Loucy (cell line): ENCODE data around the gene CREG2.

Source experiments
- H2AFZ ChIP-seq: fragments of 200-600 bp; sonication (generic); 2 replicates; pipeline ENCODE4 v1.6.0; 2016; ENCODE audit warnings: antibody characterized with exemption, mild to moderate bottlenecking, low read length, moderate library complexity
- H3F3A ChIP-seq: fragments of 200-600 bp; 2 replicates; pipeline ENCODE4 v1.6.0; 2016; ENCODE audit warnings: antibody characterized with exemption, low read depth, mild to moderate bottlenecking
- H3K27me3 ChIP-seq: fragments of 200-600 bp; sonication (generic); 2 replicates; pipeline ENCODE4 v1.6.1; 2014; ENCODE audit warnings: low read length, mild to moderate bottlenecking; ENCODE audit not compliant: insufficient read depth, poor library complexity, severe bottlenecking
- H3K36me3 ChIP-seq: fragments of 200-600 bp; sonication (generic); 2 replicates; pipeline ENCODE4 v1.6.1; 2016; ENCODE audit warnings: low read length; ENCODE audit not compliant: insufficient read depth
- H3K4me1 ChIP-seq: fragments of 200-600 bp; sonication (generic); 2 replicates; pipeline ENCODE4 v1.5.1; 2014; ENCODE audit warnings: low read length, mild to moderate bottlenecking; ENCODE audit not compliant: insufficient read depth, poor library complexity, severe bottlenecking
- H3K4me2 ChIP-seq: fragments of 200-600 bp; sonication (generic); 2 replicates; pipeline ENCODE4 v1.6.0; 2014; ENCODE audit warnings: antibody characterized with exemption, low read length, low read depth, mild to moderate bottlenecking; ENCODE audit not compliant: poor library complexity, severe bottlenecking
- H3K4me3 ChIP-seq: fragments of 200-600 bp; sonication (generic); 2 replicates; pipeline ENCODE4 v1.5.1; 2014; ENCODE audit warnings: low read length, mild to moderate bottlenecking, mixed read lengths; ENCODE audit not compliant: poor library complexity, severe bottlenecking
- H3K79me2 ChIP-seq: fragments of 200-600 bp; sonication (generic); 2 replicates; pipeline ENCODE4 v1.6.1; 2014; ENCODE audit warnings: low read length; ENCODE audit not compliant: insufficient read depth
- H3K9ac ChIP-seq: fragments of 200-600 bp; sonication (generic); 2 replicates; pipeline ENCODE4 v1.6.0; 2014; ENCODE audit warnings: mild to moderate bottlenecking, low read depth, low read length, moderate library complexity; ENCODE audit not compliant: poor library complexity, severe bottlenecking
- H3K9me2 ChIP-seq: fragments of 200-600 bp; sonication (generic); replicated peaks from 2 replicates; pipeline ENCODE4 v1.6.1; 2016; ENCODE audit warnings: low read depth, low read length, mixed read lengths
- H3K9me3 ChIP-seq: fragments of 200-600 bp; sonication (generic); 2 replicates; pipeline ENCODE4 v1.6.1; 2014; ENCODE audit warnings: mild to moderate bottlenecking, antibody characterized with exemption, low read length, low read depth; ENCODE audit not compliant: insufficient read depth
- H4K20me1 ChIP-seq: fragments of 200-600 bp; sonication (generic); 2 replicates; pipeline ENCODE4 v1.6.0; 2014; ENCODE audit warnings: antibody characterized with exemption, low read length, mild to moderate bottlenecking; ENCODE audit not compliant: insufficient read depth, poor library complexity, severe bottlenecking
- CTCF ChIP-seq: fragments of 200-600 bp; sonication (generic); conservative IDR thresholded peaks from 2 replicates; pipeline ENCODE4 v1.5.1; 2014; ENCODE audit warnings: mild to moderate bottlenecking, antibody characterized with exemption, low read length
- EZH2phosphoT487 ChIP-seq: fragments of 200-600 bp; IDR thresholded peaks from 2 replicates; pipeline ENCODE4 v1.6.1; 2018; ENCODE audit warnings: antibody characterized with exemption, mild to moderate bottlenecking, moderate library complexity, borderline replicate concordance

CREG2 gene

GRCh38 chr2:101369100-101369499 lies 18.2 kb downstream of the CREG2 start:
- TF ChIP-seq EZH2phosphoT487 (no peak), CTCF (no peak)
- Histone ChIP-seq H3K4me1 (no peaks in the 10 kb centered on the region), H3K27me3 (no peaks in the 10 kb centered on the region), H3K4me3 (no peak overlapping the region), H3K9me3 (no peaks in the 10 kb centered on the region), H3K36me3 (no peaks in the 10 kb centered on the region), H3K4me2 (no peak overlapping the region), H3F3A (no peaks in the 10 kb centered on the region), H2AFZ (no peak overlapping the region), H3K9me2 (no peaks in the 10 kb centered on the region), H4K20me1 (no peaks in the 10 kb centered on the region), H3K79me2 (no peaks in the 10 kb centered on the region), H3K9ac (no peak overlapping the region)

GRCh38 chr2:101368376-101368775 lies 18.9 kb downstream of the CREG2 start:
- H4K20me1 ChIP-seq = no peaks in the 10 kb centered on the region
- H3K4me3 ChIP-seq = no peak overlapping the region
- no peak overlapping the region for H2AFZ ChIP-seq
- no peaks in the 10 kb centered on the region for H3K79me2 ChIP-seq
- TF ChIP-seq CTCF (no peak), EZH2phosphoT487 (no peak)
- H3K9ac ChIP-seq = no peak overlapping the region
- no peaks in the 10 kb centered on the region for H3K4me1 ChIP-seq
- H3K9me3 ChIP-seq = no peaks in the 10 kb centered on the region
- H3K4me2 ChIP-seq = no peak overlapping the region
- no peaks in the 10 kb centered on the region for H3K36me3 ChIP-seq
- H3K9me2 ChIP-seq = no peaks in the 10 kb centered on the region
- no peaks in the 10 kb centered on the region for H3K27me3 ChIP-seq
- no peaks in the 10 kb centered on the region for H3F3A ChIP-seq

- Histone ChIP-seq H3K9me3 (no peaks in the 10 kb centered on the region), H2AFZ (no peak overlapping the region), H3K4me2 (no peak overlapping the region), H3K36me3 (no peaks in the 10 kb centered on the region), H3K4me1 (no peaks in the 10 kb centered on the region), H3K9ac (no peak overlapping the region), H3K79me2 (no peaks in the 10 kb centered on the region), H3K4me3 (no peak overlapping the region), H3K9me2 (no peaks in the 10 kb centered on the region), H4K20me1 (no peaks in the 10 kb centered on the region), H3F3A (no peaks in the 10 kb centered on the region), H3K27me3 (no peaks in the 10 kb centered on the region)
- TF ChIP-seq EZH2phosphoT487 (no peak), CTCF (no peak)
These were observed 19.8 kb downstream of the CREG2 start for GRCh38 chr2:101367508-101367907.
